GM19452 (cell line): ENCODE results near the gene PEAR1.
"Not testable (repeated sequence)": the region's sequence is repeated elsewhere in the genome, so short reads cannot be mapped to it uniquely, and the experiment has no call there.

Experiments used
- ATAC-seq: cut with Tn5 transposase; IDR thresholded peaks from one replicate; pipeline ENCODE4 v1.9.1; 2021; ENCODE audit not compliant: unreplicated experiment

The PEAR1 gene

GRCh38 chr1:156914440-156914856 lies 20.9 kb downstream of the PEAR1 start:
- ATAC-seq = no peak

GRCh38 chr1:156920233-156921052 lies 26.9 kb downstream of the PEAR1 start, which contains the start of gene LRRC71:
Gene LRRC71, plus strand, starts transcription at chr1:156920632. Its CDS starts 172 bp downstream, at chr1:156920804.
- no peak for ATAC-seq

GRCh38 chr1:156921053-156921529 lies 27.6 kb downstream of the PEAR1 start:
- ATAC-seq = no peak

- ATAC-seq = no peak
Observed at GRCh38 chr1:156922986-156923669, 29.6 kb downstream of the PEAR1 start.

GRCh38 chr1:156923670-156924477 lies 30.4 kb downstream of the PEAR1 start:
- ATAC-seq = no peak

GRCh38 chr1:156924478-156925153 lies 31.1 kb downstream of the PEAR1 start:
- no peak for ATAC-seq

- ATAC-seq = no peak
Observed at GRCh38 chr1:156925154-156926010, 31.9 kb downstream of the PEAR1 start.

- no peak for ATAC-seq
Observed at GRCh38 chr1:156926175-156926574, 32.7 kb downstream of the PEAR1 start.

GRCh38 chr1:156926695-156927094 lies 33.2 kb downstream of the PEAR1 start:
- ATAC-seq = not testable (repeated sequence)

- ATAC-seq = no peak
Observed at GRCh38 chr1:156927215-156928042, 33.9 kb downstream of the PEAR1 start.

GRCh38 chr1:156928043-156928602 lies 34.6 kb downstream of the PEAR1 start:
- no peak for ATAC-seq

- no peak for ATAC-seq
Observed at GRCh38 chr1:156929596-156930238, 36.2 kb downstream of the PEAR1 start.

- no peak for ATAC-seq
Observed at GRCh38 chr1:156930483-156930882, 37.0 kb downstream of the PEAR1 start.

- no peak for ATAC-seq
Observed at GRCh38 chr1:156931211-156931952, 37.9 kb downstream of the PEAR1 start.

- ATAC-seq = no peak
Observed at GRCh38 chr1:156931974-156932710, 38.6 kb downstream of the PEAR1 start.

GRCh38 chr1:156933136-156933535 lies 39.6 kb downstream of the PEAR1 start:
- no peak for ATAC-seq
